ENCODE measurements around the gene NRXN3.

DNA sequence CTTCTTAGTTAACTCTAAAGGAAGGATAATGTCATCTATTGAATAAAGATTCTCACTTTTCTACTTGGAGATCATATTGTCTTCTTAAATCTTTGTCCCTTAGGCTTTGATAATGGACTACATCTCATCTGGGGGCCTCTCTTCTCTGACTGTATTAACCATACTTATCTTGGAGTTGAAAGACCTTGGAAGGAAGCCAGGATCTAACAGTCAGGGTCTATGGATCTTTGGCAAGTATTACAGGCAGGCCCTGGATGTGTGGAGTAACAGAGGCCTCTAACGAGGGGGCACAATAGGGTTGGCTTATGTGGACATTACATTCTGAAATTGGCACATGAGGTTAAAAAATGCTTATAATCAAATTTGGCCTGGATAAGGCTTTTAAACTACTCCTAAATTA is 513.8 kb downstream of the NRXN3 start:
- TF ChIP-seq CTCF (IDR thresholded peaks at IDR 0.05) (no peak), EZH2 (IDR thresholded peaks at IDR 0.05; ENCODE audit: borderline replicate concordance, insufficient read depth, low read depth, low read length, poor library complexity, severe bottlenecking) (no peak)
